ENCODE measurements around the gene ATP1B2.
A peak's percentile ranks its signal among the peaks of the same experiment; 100 is the strongest.
"Not testable (repeated sequence)": the region's sequence is repeated elsewhere in the genome, so short reads cannot be mapped to it uniquely, and the experiment has no call there.

The ATP1B2 gene

DNA sequence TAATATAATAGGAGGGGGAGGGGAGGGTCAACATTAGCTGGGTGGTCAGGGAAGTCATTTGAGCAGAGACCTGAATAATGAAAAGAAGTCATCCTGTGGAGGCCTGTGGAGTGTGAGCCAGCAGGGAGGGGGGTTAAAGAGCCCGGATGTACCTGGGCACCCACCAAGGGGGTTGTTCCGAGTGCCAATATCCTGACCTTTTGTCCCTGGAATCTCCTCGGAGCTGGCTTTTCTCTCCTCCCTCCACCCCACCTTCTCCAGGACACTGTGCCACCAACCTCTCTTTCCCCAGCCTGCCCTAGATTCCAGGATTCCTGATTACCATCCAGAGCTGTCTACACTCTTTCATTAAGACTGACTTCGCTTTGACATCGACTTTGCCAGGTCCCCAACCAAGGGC, 14.6 kb upstream of the ATP1B2 start:
- no peak for DNase-seq

GRCh38 chr17:7640783-7641182, 9.9 kb upstream of the ATP1B2 start:
- DNase-seq = no peak

GRCh38 chr17:7641635-7642034, 9.1 kb upstream of the ATP1B2 start:
- not testable (repeated sequence) for DNase-seq

- DNase-seq = no peak
These were observed 6.0 kb upstream of the ATP1B2 start for GRCh38 chr17:7644775-7645174.

- DNase-seq = no peak
These were observed 4.3 kb upstream of the ATP1B2 start for GRCh38 chr17:7646457-7646856.

GRCh38 chr17:7647018-7647417, 3.7 kb upstream of the ATP1B2 start:
- no peak for DNase-seq

- DNase-seq = no peak
These were observed 455 bp downstream of the ATP1B2 start for GRCh38 chr17:7651097-7651664.

DNA sequence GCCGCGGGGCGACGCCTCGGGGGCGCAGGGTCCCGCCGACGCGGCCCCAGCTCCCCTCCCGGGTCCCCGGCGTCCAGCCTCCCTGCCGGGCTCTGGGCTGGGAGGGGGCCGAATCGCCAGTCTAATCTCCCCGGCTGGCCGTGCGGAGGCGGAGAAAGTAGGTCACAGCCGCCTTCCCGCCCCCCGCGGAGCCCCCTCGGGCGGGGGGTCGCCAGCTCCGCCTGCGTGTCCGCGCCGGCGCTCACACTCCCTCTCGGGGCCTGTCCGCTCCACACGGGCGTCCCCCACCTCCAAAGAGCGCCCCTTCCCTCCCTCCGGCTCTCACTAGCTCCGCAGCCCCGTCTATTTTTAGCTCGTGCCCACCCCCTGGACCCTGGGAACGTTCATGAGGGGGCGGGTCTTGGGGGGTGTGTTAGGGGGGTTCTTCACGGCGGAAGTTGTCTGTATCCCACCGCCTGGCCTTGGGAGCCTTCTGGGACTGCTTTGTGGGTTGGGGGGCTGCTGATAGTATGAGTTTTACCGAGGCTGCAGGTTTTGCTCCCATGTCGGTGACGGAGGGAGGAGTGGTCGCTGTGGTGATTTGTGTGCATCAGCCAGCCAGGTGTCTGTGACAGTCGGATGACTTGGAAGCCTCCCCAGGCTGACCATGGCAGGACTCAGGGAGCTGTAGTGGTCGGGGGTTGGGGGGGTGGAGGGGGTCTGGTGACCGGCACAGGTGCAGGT, 1.1 kb downstream of the ATP1B2 start:
- no peak for DNase-seq

- DNase-seq = no peak
These were observed 1.9 kb downstream of the ATP1B2 start for GRCh38 chr17:7652388-7653356.

GRCh38 chr17:7654832-7655540, 4.3 kb downstream of the ATP1B2 start:
- DNase-seq = no peak

DNA sequence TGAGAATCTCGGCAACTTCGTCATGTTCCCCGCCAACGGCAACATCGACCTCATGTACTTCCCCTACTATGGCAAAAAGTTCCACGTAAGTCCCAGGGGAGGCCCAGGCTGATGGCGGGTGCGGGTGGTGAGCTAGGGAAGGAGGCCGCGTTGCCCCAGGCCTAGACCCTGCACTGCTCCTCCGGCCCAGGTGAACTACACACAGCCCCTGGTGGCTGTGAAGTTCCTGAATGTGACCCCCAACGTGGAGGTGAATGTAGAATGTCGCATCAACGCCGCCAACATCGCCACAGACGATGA, 4.8 kb downstream of the ATP1B2 start:
- DNase-seq = no peak

DNA sequence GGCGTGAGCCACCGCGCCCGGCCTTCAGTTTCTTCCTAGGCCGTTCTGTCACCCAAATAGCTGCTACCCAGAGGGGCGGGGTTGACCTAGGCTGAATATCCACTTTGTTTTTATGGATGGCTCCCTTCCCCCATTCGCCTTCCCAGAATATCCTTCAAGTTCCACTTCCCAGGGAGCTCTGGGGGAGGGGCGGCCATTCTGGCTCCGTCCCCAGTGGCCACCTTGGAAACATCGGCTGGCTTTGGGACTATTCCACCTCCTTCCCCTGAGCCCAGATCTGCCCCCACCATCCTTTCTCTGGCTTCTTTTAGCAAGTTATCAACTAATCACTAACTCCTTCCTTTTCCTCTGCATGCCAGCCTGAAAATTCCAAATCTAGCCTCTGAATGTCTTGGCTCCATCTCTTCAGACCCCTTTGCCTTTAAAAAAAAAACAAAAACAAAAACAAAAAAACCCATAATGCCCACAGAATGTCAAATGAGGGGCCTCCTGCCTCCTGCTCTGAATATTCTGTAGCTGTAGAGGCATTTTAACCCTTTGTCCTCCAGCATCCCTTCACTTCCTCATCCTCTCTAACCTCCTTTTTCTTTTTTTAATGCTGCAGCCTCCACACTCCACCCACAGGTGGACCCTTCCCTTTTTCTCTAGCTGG, 6.4 kb downstream of the ATP1B2 start:
- DNase-seq = no peak

DNA sequence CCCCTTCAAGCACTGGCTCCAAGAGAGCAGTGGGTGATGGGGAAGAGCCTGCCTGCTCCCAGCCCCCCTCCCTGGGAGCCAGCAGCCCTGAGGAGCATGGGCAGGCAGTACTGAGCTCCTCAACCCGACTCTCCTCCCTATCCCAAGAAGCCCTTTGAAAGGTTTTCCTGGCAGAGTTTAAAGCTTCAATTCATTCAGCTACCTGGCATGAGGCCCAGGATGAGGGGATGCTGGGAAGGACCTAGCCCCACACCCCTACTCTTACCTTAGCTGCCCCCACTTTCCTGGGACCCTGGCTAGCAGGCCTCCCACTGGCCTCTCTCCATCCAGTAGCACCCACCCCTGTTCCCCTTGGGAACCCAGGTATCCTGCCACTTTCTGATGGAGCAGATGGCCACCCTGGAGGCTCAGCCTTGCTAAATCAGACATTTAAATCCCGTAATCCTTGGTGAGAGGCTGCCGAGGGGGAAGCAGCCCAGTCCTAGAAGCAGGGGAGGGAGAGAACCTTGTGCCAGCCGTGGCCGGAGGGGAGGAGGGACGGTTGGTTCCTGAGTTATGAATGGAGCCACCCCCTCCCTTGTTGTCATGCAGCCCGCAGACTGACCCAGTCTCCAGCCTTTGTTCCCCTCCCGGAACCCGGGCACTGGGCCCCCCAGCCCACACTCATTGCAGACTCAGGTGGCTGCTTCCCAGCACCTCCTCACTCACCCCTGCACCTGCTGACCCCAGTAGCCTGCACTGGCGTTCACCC, 17.1 kb downstream of the ATP1B2 start:
- DNase-seq = no peak

- no peak for DNase-seq
These were observed 17.8 kb downstream of the ATP1B2 start for GRCh38 chr17:7668482-7668881.

DNA sequence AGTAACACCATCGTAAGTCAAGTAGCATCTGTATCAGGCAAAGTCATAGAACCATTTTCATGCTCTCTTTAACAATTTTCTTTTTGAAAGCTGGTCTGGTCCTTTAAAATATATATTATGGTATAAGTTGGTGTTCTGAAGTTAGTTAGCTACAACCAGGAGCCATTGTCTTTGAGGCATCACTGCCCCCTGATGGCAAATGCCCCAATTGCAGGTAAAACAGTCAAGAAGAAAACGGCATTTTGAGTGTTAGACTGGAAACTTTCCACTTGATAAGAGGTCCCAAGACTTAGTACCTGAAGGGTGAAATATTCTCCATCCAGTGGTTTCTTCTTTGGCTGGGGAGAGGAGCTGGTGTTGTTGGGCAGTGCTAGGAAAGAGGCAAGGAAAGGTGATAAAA, 22.5 kb downstream of the ATP1B2 start:
- DNase-seq = no peak

DNA sequence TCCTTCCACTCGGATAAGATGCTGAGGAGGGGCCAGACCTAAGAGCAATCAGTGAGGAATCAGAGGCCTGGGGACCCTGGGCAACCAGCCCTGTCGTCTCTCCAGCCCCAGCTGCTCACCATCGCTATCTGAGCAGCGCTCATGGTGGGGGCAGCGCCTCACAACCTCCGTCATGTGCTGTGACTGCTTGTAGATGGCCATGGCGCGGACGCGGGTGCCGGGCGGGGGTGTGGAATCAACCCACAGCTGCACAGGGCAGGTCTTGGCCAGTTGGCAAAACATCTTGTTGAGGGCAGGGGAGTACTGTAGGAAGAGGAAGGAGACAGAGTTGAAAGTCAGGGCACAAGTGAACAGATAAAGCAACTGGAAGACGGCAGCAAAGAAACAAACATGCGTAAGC, 24.2 kb downstream of the ATP1B2 start:
- no peak for DNase-seq

DNA sequence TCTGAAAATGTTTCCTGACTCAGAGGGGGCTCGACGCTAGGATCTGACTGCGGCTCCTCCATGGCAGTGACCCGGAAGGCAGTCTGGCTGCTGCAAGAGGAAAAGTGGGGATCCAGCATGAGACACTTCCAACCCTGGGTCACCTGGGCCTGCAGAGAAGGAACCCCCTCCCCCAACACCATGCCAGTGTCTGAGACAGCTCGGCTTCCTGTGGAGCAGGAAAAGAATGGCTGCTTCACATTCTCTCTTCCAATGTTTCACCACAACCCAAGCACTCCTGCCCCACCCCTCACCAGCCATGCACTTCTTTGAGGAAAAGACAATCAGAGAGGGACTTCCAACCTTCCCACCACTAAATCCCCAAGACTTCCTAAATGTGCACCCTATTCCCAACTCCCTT, 25.8 kb downstream of the ATP1B2 start:
- DNase-seq = no peak

DNA sequence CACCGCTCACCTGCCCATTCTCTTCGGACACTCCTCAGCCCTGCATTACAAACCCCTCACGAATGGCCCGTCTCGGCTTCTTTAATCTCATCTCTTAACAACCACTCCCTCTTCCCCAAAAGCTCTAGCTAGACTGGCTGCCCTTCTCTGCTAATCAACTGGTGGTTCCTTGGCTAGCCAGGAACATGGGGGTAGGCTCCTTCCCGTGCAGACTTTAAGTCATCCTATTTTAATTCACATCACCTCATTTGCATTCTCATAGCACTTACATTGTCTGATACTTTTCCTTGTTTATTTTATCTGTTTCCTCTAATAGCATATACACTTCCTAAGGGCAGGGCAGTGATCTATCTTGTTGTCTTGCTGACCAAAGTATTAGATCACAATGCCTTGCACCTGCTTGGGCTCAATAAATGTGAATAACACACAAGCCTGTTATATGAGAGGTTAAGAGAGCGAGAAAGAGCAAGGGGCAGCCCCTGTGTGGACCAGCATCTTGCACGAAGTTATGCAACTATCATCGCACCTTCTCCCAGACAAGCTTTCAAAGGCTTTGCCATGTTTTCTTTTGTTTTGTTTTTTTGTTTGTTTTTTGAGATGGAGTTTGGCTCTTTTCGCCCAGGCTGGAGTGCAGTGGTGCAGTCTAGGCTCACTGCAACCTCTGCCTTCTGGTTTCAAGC, 26.8 kb downstream of the ATP1B2 start:
- no peak for DNase-seq

DNA sequence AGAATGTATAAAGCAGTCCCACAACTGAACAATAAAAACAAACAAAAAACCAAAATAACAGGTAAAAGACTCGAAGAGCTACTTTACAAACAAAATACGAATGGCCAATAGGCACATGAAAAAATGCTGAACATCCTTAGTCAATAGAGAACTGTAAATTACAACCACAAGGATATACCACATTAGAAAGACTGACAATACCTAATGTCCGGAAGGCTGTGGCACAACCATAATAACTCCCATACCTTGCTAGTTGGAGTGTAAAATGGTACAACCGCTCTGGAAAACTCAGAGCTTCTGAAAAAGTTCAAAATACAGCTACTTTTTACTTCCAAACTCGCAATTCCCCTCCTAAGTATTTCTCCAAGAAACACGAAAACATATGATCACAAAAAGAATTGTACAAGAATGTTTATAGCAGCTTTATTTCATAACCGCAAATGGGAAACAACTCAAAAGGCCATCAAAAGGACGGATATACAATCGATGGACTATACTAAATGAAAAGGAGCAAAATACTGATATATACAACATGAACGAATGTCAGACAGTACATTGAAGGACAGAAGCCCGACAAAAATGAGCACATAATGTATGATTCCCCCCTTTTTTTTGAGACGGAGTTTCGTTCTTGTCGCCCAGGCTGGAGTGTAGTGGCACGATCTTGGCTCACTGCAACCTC, 34.3 kb downstream of the ATP1B2 start:
- DNase-seq = no peak

GRCh38 chr17:7685533-7686221, 35.0 kb downstream of the ATP1B2 start:
- peak; percentile 34 to 86 for DNase-seq
